PC-3 (cell line): ENCODE results near the gene FAM107A. TPM values are rescaled to one million over a fixed set of nuclear protein-coding genes. Genes with fewer than 3 reads are reported as not detected.

Source experiments
- total RNA-seq: library from RNA; depleted of rRNA; stranded (reverse); fragments of >200 nt; gene quantifications from 2 replicates; pipeline ENCODE4 v1.2.3, GENCODE V29; 2014; rRNA removed

FAM107A gene
- total RNA-seq, 1 experiment from 2014 or later = 0.07 TPM

Other genes with a start within 250 kb of the FAM107A start
- gene PXK, start 244.5 kb downstream of the FAM107A start, total RNA-seq = 11.1 and 14.5 TPM in 2 replicates
- gene PDHB, start 143.6 kb downstream of the FAM107A start, total RNA-seq = 103 and 140 TPM in 2 replicates
- gene KCTD6, start 85.3 kb downstream of the FAM107A start, total RNA-seq = 13.1 and 13.6 TPM in 2 replicates
- gene ACOX2, start 40.2 kb downstream of the FAM107A start, total RNA-seq = 9.8 and 10.8 TPM in 2 replicates
- gene FAM3D, start 89.4 kb upstream of the FAM107A start, total RNA-seq = 0.40 TPM in 1 of 2 replicates, not detected in the other